22Rv1 (cell line): Measurements from ENCODE around the gene PLXNA4.

Experiments
- H3K27ac ChIP-seq: fragments of 450-650 bp; 2 replicates; pipeline ENCODE4 v1.5.1; 2017
- CTCF ChIP-seq: fragments of 450-650 bp; IDR thresholded peaks from 2 replicates; pipeline ENCODE4 v1.5.1; 2017; ENCODE audit warnings: mild to moderate bottlenecking
- ZFX ChIP-seq: fragments of 450-650 bp; IDR thresholded peaks from 2 replicates; pipeline ENCODE4 v1.6.1; 2017; ENCODE audit warnings: antibody characterized with exemption, borderline replicate concordance

The PLXNA4 gene

DNA sequence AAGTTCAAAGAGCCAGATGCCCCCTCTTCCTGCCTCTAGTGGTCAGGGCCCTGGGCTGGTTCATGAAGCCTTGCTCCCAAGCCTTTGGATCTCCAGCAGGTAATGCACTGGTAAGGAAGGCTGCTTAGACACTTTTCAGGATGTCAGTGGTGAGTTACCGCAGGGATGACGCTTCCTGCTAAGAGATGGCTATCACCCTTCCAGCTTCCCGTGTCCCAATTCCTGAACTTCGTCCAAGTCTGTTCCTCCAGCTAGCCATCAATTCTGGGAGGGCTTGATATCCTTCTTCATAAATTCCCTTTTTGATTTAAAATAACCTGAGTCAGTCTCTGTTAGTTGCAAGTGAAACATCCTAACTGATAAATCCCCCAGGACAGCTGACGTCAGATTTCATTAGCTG, 221.2 kb downstream of the PLXNA4 start:
- no peak overlapping the region for H3K27ac ChIP-seq
- TF ChIP-seq ZFX, result no peak
- no peak for TF ChIP-seq CTCF

- no peak overlapping the region for H3K27ac ChIP-seq
- no peak for TF ChIP-seq CTCF
- no peak for TF ChIP-seq ZFX
Measured at GRCh38 chr7:132354527-132354926, 221.7 kb downstream of the PLXNA4 start.

- H3K27ac ChIP-seq, result no peak overlapping the region
Measured at GRCh38 chr7:132353936-132354335, 222.3 kb downstream of the PLXNA4 start.

DNA sequence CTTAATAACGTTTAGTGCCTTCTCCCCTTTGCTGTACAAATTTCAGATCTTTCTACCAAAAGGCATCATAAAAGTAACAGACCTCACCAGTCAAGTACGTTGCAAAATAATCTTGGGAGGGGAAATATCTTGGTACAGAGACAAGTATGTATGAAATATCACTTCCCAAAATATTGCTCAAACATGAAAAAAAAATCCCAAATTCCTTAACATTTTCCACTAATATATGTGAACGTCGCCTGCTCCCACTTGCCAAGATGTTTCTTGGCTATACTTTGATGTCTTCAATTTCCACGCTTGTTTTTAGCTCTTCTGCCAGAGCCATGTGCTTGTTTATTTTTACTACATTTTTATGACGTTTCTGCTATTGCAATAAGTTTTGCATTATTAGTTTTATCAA, 223.5 kb downstream of the PLXNA4 start:
- H3K27ac ChIP-seq, result no peak overlapping the region
- TF ChIP-seq ZFX (no peak), CTCF (no peak)

More at GRCh38 chr7:132353936-132354335, 222.3 kb downstream of the PLXNA4 start:
- no peak for TF ChIP-seq ZFX
- no peak for TF ChIP-seq CTCF

DNA sequence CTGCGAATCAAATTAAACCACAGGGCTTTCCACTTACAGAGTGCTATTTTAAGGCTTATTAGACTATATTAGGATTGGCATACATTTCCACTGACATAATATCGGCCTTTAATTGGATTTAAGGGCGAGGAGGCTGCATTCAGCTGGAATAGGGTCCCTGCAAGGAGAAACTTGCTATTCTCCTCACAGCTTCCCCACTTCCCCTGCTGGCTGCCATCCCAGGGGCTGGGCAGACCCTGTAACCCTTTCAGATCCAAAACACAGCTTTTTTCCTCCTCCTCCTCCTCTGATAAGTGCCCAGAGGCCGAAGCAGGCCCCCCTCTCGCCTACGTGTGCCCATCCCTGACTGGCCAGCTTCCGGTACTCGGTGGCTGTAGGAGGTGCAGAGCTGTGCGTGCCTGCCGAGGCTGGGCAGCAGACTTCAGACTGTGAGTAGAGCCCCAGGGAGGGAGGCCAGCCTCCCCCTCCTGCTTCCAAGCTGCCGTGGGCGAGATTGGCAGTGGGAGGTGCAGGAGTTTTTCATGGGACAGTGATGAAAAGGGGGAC, 224.2 kb downstream of the PLXNA4 start:
- no peak for TF ChIP-seq CTCF
- TF ChIP-seq ZFX, result no peak
- H3K27ac ChIP-seq, result no peak overlapping the region

DNA sequence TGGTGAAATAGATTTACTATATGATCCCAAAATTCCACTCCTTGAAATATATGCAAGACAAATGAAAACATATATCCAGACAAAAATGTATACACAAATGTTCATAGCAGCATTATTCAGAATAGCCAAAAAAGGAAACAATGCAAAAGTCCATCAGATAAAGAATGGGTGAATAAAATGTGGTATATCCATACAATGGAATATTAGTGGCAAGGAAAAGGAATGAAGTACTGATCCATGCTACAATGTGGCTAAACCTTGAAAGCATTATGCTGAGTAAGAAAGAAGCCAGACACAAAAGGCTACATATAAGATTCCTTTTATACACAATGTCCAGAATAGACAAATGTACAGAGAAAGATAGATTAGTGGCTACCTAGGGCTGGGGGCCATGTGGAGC, 225.5 kb downstream of the PLXNA4 start:
- no peak overlapping the region for H3K27ac ChIP-seq
- TF ChIP-seq CTCF, result no peak
- no peak for TF ChIP-seq ZFX

DNA sequence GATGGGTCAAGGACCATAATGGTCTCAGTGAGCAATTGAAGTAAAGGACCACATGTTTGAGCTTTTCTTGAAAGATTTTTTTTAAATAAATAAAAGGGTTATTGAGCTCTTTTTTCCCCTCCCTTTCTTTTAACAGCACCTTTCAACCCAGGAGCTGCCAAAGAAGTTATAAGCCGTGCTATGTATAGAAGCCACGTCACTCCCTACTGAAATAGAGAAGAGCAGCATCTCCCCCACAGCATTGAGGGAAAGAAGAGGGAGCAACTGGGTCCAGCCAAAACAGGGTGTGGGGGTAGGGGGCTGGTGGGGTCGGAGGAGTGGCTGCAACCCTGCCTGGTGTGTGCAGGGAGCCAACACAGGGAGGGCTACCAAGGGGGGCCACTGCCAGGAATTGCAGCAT, 227.2 kb downstream of the PLXNA4 start:
- TF ChIP-seq CTCF, result no peak
- no peak for TF ChIP-seq ZFX
- no peak overlapping the region for H3K27ac ChIP-seq
